Neuronal stem cell (in vitro differentiated cells): ENCODE results near the gene TYW1B.
"Not testable (repeated sequence)": the region's sequence is repeated elsewhere in the genome, so short reads cannot be mapped to it uniquely, and the experiment has no call there.

Experiments used
- DNase-seq: peaks from one replicate; pipeline ENCODE4 v3.0.0-alpha.2; 2013; ENCODE audit warnings: low spot score
- H2AFZ ChIP-seq: one replicate; pipeline ENCODE4 v1.6.1; 2013; ENCODE audit warnings: mild to moderate bottlenecking, low read length, inconsistent platforms
- H2AK5ac ChIP-seq: 2 replicates; pipeline ENCODE4 v1.6.1; 2013; ENCODE audit warnings: low read depth, mild to moderate bottlenecking, inconsistent platforms, low read length, moderate library complexity, mixed read lengths
- H2BK120ac ChIP-seq: 2 replicates; pipeline ENCODE4 v1.6.1; 2013; ENCODE audit warnings: low read depth, mild to moderate bottlenecking, inconsistent platforms, low read length, moderate library complexity, mixed read lengths
- H2BK12ac ChIP-seq: one replicate; pipeline ENCODE4 v1.6.1; 2013; ENCODE audit warnings: low read length, inconsistent platforms
- H2BK15ac ChIP-seq: 2 replicates; pipeline ENCODE4 v1.6.1; 2013; ENCODE audit warnings: mild to moderate bottlenecking, low read length, inconsistent platforms, mixed read lengths
- H2BK5ac ChIP-seq: one replicate; pipeline ENCODE4 v1.6.1; 2013; ENCODE audit warnings: inconsistent platforms, mild to moderate bottlenecking, low read length, moderate library complexity
- H3K14ac ChIP-seq: one replicate; pipeline ENCODE4 v1.6.1; 2013; ENCODE audit warnings: low read length, inconsistent platforms
- H3K18ac ChIP-seq: 2 replicates; pipeline ENCODE4 v1.6.1; 2013; ENCODE audit warnings: low read length, inconsistent platforms
- H3K23ac ChIP-seq: 2 replicates; pipeline ENCODE4 v1.6.1; 2013; ENCODE audit warnings: low read depth, mild to moderate bottlenecking, mixed read lengths, low read length, inconsistent platforms; ENCODE audit not compliant: poor library complexity
- H3K27ac ChIP-seq: replicated peaks from 3 replicates; pipeline ENCODE4 v1.5.1; 2013; ENCODE audit warnings: low read length, inconsistent platforms
- H3K27me3 ChIP-seq, 3 experiments: 2 replicates each; pipeline ENCODE4 v1.6.1; 2013; ENCODE audit warnings: low read length in 3 of 3, mild to moderate bottlenecking in 2 of 3, inconsistent platforms in 1 of 3, low read depth in 1 of 3, mixed read lengths in 1 of 3, moderate library complexity in 1 of 3; ENCODE audit not compliant: control insufficient read depth in 3 of 3, insufficient read depth in 3 of 3
- H3K36me3 ChIP-seq, 2 donors: replicated peaks in 1 of 2; 2 replicates each; pipeline ENCODE4 v1.6.1; 2013; ENCODE audit warnings: low read length in 2 of 2; ENCODE audit not compliant: control insufficient read depth in 2 of 2, insufficient read depth in 2 of 2
- H3K4ac ChIP-seq: 2 replicates; pipeline ENCODE4 v1.6.1; 2013; ENCODE audit warnings: inconsistent platforms, mild to moderate bottlenecking, low read length, moderate library complexity
- H3K4me1 ChIP-seq, 2 donors: 1 replicate in 1 of 2; 2 replicates in 1 of 2; pipeline ENCODE4 v1.6.1; 2013; ENCODE audit warnings: low read length in 2 of 2, low read depth in 1 of 2; ENCODE audit not compliant: control insufficient read depth in 2 of 2, insufficient read depth in 1 of 2
- H3K4me2 ChIP-seq: one replicate; pipeline ENCODE4 v1.6.1; 2013; ENCODE audit warnings: mild to moderate bottlenecking, low read length, inconsistent platforms; ENCODE audit not compliant: insufficient read depth, poor library complexity, severe bottlenecking
- H3K4me3 ChIP-seq, 2 donors: 2 replicates each; pipeline ENCODE4 v1.5.1; 2013; ENCODE audit warnings: low read length in 2 of 2, mild to moderate bottlenecking in 2 of 2, inconsistent platforms in 1 of 2, moderate library complexity in 1 of 2
- H3K79me1 ChIP-seq: one replicate; pipeline ENCODE4 v1.6.1; 2013; ENCODE audit warnings: low read depth, mild to moderate bottlenecking, inconsistent platforms, low read length, moderate library complexity
- H3K9ac ChIP-seq: one replicate; pipeline ENCODE4 v1.6.1; 2013; ENCODE audit warnings: mild to moderate bottlenecking, low read depth, low read length, inconsistent platforms; ENCODE audit not compliant: poor library complexity
- H3K9me3 ChIP-seq, 2 donors: replicated peaks in 1 of 2; 2 replicates each; pipeline versions ENCODE3 to v1.6.1; 2013; ENCODE audit warnings: low read length in 2 of 2, mild to moderate bottlenecking in 2 of 2, inconsistent platforms in 1 of 2, low read depth in 1 of 2, mixed read lengths in 1 of 2, moderate library complexity in 1 of 2; ENCODE audit not compliant: control insufficient read depth in 2 of 2, insufficient read depth in 1 of 2
- H4K8ac ChIP-seq: one replicate; pipeline ENCODE4 v1.6.1; 2013; ENCODE audit warnings: low read depth, mild to moderate bottlenecking, inconsistent platforms, low read length, moderate library complexity
- H4K91ac ChIP-seq: one replicate; pipeline ENCODE4 v1.6.1; 2013; ENCODE audit warnings: low read length, low read depth, mild to moderate bottlenecking, inconsistent platforms; ENCODE audit not compliant: poor library complexity
- WGBS, 2 donors: extraction: QIAGEN DNeasy Blood & Tissue Kit; methylation state at CpG; one replicate each; pipeline ENCODE4 v1.1.7; 2013; ENCODE audit warnings: missing lambda C conversion rate in 2 of 2, mixed read lengths in 1 of 2; ENCODE audit not compliant: insufficient read length in 2 of 2, insufficient replicate concordance in 1 of 2; ENCODE audit errors: extremely low coverage in 2 of 2; 5-methylcytosine and 5-hydroxymethylcytosine counted together

Gene TYW1B

GRCh38 chr7:72772627-72773026 lies 55.4 kb downstream of the TYW1B start:
- not testable (repeated sequence) for H4K8ac ChIP-seq, H3K27ac ChIP-seq, H3K23ac ChIP-seq, H3K9me3 ChIP-seq, H3K9ac ChIP-seq, H4K91ac ChIP-seq, H3K4me3 ChIP-seq, H2BK15ac ChIP-seq, H3K18ac ChIP-seq, H3K14ac ChIP-seq, H3K4ac ChIP-seq, H3K4me2 ChIP-seq, H2BK120ac ChIP-seq, H2BK12ac ChIP-seq, H3K4me1 ChIP-seq, H3K36me3 ChIP-seq, H2BK5ac ChIP-seq, DNase-seq, H2AFZ ChIP-seq, H3K27me3 ChIP-seq, H2AK5ac ChIP-seq, H3K79me1 ChIP-seq
- WGBS, 2 donors: no CpG with 5 or more reads among the region's 2 CpGs

DNA sequence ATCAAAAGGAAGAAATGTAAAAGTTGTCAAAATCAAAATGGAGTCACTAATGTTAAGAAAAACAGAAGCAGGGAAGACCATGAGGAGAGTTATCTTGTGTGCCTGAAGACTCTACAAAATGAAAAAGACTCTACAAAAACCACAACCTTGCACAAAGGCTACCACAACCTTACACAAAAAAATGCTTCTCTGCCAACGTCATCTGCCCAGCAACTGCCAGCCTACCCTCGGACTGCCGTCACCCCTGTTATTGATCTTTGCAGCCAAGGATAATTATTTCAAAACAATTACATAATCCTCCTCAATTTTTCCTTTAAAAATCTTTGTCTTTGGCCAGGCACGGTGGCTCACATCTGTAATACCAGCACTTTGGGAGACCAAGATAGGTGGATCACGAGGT lies 61.0 kb downstream of the TYW1B start:
- not testable (repeated sequence) for H2AFZ ChIP-seq, H3K4me1 ChIP-seq, DNase-seq, H3K27ac ChIP-seq, H3K79me1 ChIP-seq, H4K91ac ChIP-seq, H2AK5ac ChIP-seq, H4K8ac ChIP-seq, H3K14ac ChIP-seq, H2BK15ac ChIP-seq, H3K4me2 ChIP-seq, H3K4ac ChIP-seq, H3K9ac ChIP-seq, H3K23ac ChIP-seq, H3K9me3 ChIP-seq, H3K27me3 ChIP-seq, H2BK12ac ChIP-seq, H2BK120ac ChIP-seq, H3K4me3 ChIP-seq, H2BK5ac ChIP-seq, H3K18ac ChIP-seq, H3K36me3 ChIP-seq
- WGBS, 2 donors: no CpG with 5 or more reads among the region's 5 CpGs

- H3K4ac ChIP-seq: no peak overlapping the region
- H2BK15ac ChIP-seq: no peak overlapping the region
- H3K4me3 ChIP-seq: no peak overlapping the region
- no peak overlapping the region for H2BK120ac ChIP-seq
- no peak for DNase-seq
- H3K4me2 ChIP-seq: no peak overlapping the region
- H3K27me3 ChIP-seq: no peaks in the 10 kb centered on the region
- no peak overlapping the region for H3K27ac ChIP-seq
- H3K36me3 ChIP-seq: no peaks in the 10 kb centered on the region
- H2AK5ac ChIP-seq: no peak overlapping the region
- H2BK12ac ChIP-seq: no peak overlapping the region
- no peak overlapping the region for H2BK5ac ChIP-seq
- no peaks in the 10 kb centered on the region for H3K79me1 ChIP-seq
- no peak overlapping the region for H4K8ac ChIP-seq
- H3K9ac ChIP-seq: no peak overlapping the region
- H3K14ac ChIP-seq: no peak overlapping the region
- no peak overlapping the region for H2AFZ ChIP-seq
- no peak overlapping the region for H3K23ac ChIP-seq
- H3K4me1 ChIP-seq: no peaks in the 10 kb centered on the region
- H4K91ac ChIP-seq: no peak overlapping the region
- H3K9me3 ChIP-seq: peaks cover 2 to 16% of the 10 kb centered on the region in 2 donors
- WGBS, 2 donors: no CpG with 5 or more reads among the region's 2 CpGs
- H3K18ac ChIP-seq: no peak overlapping the region
Observed at GRCh38 chr7:72760602-72761001, 67.4 kb downstream of the TYW1B start.

GRCh38 chr7:72754312-72754711 lies 73.7 kb downstream of the TYW1B start:
- Histone ChIP-seq H3K27me3 (no peaks in the 10 kb centered on the region), H2BK5ac (no peak overlapping the region), H3K36me3 (no peaks in the 10 kb centered on the region), H4K91ac (no peak overlapping the region), H3K18ac (no peak overlapping the region), H3K27ac (no peak overlapping the region), H3K4ac (no peak overlapping the region), H3K79me1 (no peaks in the 10 kb centered on the region), H3K9ac (no peak overlapping the region), H3K23ac (no peak overlapping the region), H3K4me2 (no peak overlapping the region), H2BK15ac (no peak overlapping the region), H2AFZ (no peak overlapping the region), H3K4me1 (no peaks in the 10 kb centered on the region), H2BK12ac (no peak overlapping the region), H3K14ac (no peak overlapping the region), H3K4me3 (no peak overlapping the region), H2AK5ac (no peak overlapping the region), H4K8ac (no peak overlapping the region), H2BK120ac (no peak overlapping the region), H3K9me3 (peaks cover 2 to 5% of the 10 kb centered on the region in 2 donors)
- DNase-seq: no peak
- no CpG with 5 or more reads among the region's 7 CpGs for WGBS, 2 donors
